ENCODE data around the gene MRPS35.

DNA sequence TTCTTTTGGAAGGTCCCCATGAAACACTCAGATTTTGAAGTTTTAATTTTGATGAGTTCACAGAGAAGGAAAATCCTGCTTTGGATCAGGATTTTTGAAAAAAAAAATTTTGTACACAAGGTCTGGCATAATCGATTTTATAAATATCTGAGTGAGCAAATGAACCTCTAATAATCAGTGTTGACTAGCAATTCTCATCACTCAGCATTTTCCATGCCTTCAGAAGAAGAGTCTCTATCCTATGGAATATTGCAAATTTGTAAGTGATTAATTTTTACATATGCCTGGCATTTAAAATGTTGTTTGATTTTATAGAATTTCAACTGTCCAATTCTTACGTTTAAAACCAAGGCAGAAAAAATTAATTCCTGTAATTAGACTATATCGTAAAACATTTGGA is 44.9 kb upstream of the MRPS35 start:
- TF ChIP-seq POLR2AphosphoS5 (IDR thresholded peaks at IDR 0.05): no peak
- TF ChIP-seq, protein P1, sequence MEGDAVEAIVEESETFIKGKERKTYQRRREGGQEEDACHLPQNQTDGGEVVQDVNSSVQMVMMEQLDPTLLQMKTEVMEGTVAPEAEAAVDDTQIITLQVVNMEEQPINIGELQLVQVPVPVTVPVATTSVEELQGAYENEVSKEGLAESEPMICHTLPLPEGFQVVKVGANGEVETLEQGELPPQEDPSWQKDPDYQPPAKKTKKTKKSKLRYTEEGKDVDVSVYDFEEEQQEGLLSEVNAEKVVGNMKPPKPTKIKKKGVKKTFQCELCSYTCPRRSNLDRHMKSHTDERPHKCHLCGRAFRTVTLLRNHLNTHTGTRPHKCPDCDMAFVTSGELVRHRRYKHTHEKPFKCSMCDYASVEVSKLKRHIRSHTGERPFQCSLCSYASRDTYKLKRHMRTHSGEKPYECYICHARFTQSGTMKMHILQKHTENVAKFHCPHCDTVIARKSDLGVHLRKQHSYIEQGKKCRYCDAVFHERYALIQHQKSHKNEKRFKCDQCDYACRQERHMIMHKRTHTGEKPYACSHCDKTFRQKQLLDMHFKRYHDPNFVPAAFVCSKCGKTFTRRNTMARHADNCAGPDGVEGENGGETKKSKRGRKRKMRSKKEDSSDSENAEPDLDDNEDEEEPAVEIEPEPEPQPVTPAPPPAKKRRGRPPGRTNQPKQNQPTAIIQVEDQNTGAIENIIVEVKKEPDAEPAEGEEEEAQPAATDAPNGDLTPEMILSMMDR (IDR thresholded peaks at IDR 0.05): no peak

Data from gastroesophageal sphincter (tissue), 3 donors.